A673 (cell line): ENCODE results near the gene FITM1.

Experiments used
- EZH2 ChIP-seq: fragments of 200-600 bp; sonication (generic); IDR thresholded peaks from 2 replicates; pipeline ENCODE4 v1.6.1; 2017; ENCODE audit warnings: borderline replicate concordance, low read depth, mild to moderate bottlenecking, mixed read lengths, antibody characterized with exemption, low read length; ENCODE audit not compliant: poor library complexity, severe bottlenecking
- TF ChIP-seq, protein P1 (sequence below): fragments of 300-800, 200-600 bp; sonication (generic); conservative IDR thresholded peaks from 2 replicates; pipeline ENCODE4 v1.5.1; 2017; ENCODE audit warnings: low read depth, mild to moderate bottlenecking, antibody characterized with exemption, low read length, moderate library complexity, mixed read lengths

DNA sequence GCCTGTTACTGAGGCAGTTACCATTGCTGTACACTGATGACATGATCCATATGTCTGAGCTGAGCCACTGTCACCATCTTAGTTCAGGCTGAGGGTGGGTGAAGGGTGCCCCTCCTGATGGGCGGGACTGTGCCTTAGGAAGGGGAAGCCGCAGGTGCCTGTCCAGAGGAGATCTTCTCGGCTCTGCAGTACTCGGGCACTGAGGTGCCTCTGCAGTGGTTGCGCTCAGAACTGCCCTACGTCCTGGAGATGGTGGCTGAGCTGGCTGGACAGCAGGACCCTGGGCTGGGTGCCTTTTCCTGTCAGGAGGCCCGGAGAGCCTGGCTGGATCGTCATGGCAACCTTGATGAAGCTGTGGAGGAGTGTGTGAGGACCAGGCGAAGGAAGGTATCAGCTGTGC lies 20.5 kb downstream of the FITM1 start:
- TF ChIP-seq, protein P1, sequence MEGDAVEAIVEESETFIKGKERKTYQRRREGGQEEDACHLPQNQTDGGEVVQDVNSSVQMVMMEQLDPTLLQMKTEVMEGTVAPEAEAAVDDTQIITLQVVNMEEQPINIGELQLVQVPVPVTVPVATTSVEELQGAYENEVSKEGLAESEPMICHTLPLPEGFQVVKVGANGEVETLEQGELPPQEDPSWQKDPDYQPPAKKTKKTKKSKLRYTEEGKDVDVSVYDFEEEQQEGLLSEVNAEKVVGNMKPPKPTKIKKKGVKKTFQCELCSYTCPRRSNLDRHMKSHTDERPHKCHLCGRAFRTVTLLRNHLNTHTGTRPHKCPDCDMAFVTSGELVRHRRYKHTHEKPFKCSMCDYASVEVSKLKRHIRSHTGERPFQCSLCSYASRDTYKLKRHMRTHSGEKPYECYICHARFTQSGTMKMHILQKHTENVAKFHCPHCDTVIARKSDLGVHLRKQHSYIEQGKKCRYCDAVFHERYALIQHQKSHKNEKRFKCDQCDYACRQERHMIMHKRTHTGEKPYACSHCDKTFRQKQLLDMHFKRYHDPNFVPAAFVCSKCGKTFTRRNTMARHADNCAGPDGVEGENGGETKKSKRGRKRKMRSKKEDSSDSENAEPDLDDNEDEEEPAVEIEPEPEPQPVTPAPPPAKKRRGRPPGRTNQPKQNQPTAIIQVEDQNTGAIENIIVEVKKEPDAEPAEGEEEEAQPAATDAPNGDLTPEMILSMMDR = no peak
- TF ChIP-seq EZH2 = no peak
